ENCODE measurements around the gene TBC1D22B. TPM values are rescaled to one million over a fixed set of nuclear protein-coding genes. Genes with fewer than 3 reads are reported as not detected.

TBC1D22B gene
- total RNA-seq, 1 donor, result 6.9 TPM

- Histone ChIP-seq H4K20me1 (ENCODE audit: insufficient read depth, low read length) (peaks cover 2% of the 10 kb centered on the region), H3K79me2 (ENCODE audit: insufficient read depth, low read length) (peaks cover 70% of the 10 kb centered on the region), H3K36me3 (ENCODE audit: insufficient read depth, low read length) (peaks cover 6% of the 10 kb centered on the region), H3K4me2 (ENCODE audit: insufficient read depth, low read length) (no peak overlapping the region), H3K27ac (ENCODE audit: low read depth, low read length) (no peak overlapping the region), H3K27me3 (ENCODE audit: insufficient read depth, low read length) (no peaks in the 10 kb centered on the region), H2AFZ (ENCODE audit: low read length) (no peak overlapping the region), H3K4me3 (ENCODE audit: insufficient read depth, low read length) (no peak overlapping the region), H3K9me3 (ENCODE audit: low read depth, low read length) (no peaks in the 10 kb centered on the region), H3K4me1 (ENCODE audit: insufficient read depth, low read length) (no peaks in the 10 kb centered on the region)
- DNase-seq (ENCODE audit: insufficient read length, low spot score, missing footprints), result no peak
- no peak for TF ChIP-seq CTCF (IDR thresholded peaks at IDR 0.05; ENCODE audit: extremely low read depth, low read depth, low read length)
Observed at GRCh38 chr6:37265001-37265400, 7.4 kb downstream of the TBC1D22B start.

GRCh38 chr6:37265860-37266259, 8.3 kb downstream of the TBC1D22B start:
- Histone ChIP-seq H3K9me3 (ENCODE audit: low read depth, low read length) (no peaks in the 10 kb centered on the region), H3K4me2 (ENCODE audit: insufficient read depth, low read length) (no peak overlapping the region), H3K79me2 (ENCODE audit: insufficient read depth, low read length) (peaks cover 63% of the 10 kb centered on the region), H3K4me1 (ENCODE audit: insufficient read depth, low read length) (no peaks in the 10 kb centered on the region), H3K36me3 (ENCODE audit: insufficient read depth, low read length) (peaks cover 9% of the 10 kb centered on the region), H4K20me1 (ENCODE audit: insufficient read depth, low read length) (peaks cover 2% of the 10 kb centered on the region), H3K27me3 (ENCODE audit: insufficient read depth, low read length) (no peaks in the 10 kb centered on the region), H3K27ac (ENCODE audit: low read depth, low read length) (no peak overlapping the region), H3K4me3 (ENCODE audit: insufficient read depth, low read length) (no peak overlapping the region), H2AFZ (ENCODE audit: low read length) (no peak overlapping the region)
- TF ChIP-seq CTCF (IDR thresholded peaks at IDR 0.05; ENCODE audit: extremely low read depth, low read depth, low read length), result no peak
- DNase-seq (ENCODE audit: insufficient read length, low spot score, missing footprints), result no peak

- Histone ChIP-seq H2AFZ (ENCODE audit: low read length) (no peak overlapping the region), H3K4me1 (ENCODE audit: insufficient read depth, low read length) (no peaks in the 10 kb centered on the region), H3K4me3 (ENCODE audit: insufficient read depth, low read length) (no peak overlapping the region), H4K20me1 (ENCODE audit: insufficient read depth, low read length) (peaks cover 2% of the 10 kb centered on the region), H3K27me3 (ENCODE audit: insufficient read depth, low read length) (no peaks in the 10 kb centered on the region), H3K36me3 (ENCODE audit: insufficient read depth, low read length) (peaks cover 9% of the 10 kb centered on the region), H3K4me2 (ENCODE audit: insufficient read depth, low read length) (no peak overlapping the region), H3K79me2 (ENCODE audit: insufficient read depth, low read length) (peaks cover 54% of the 10 kb centered on the region), H3K27ac (ENCODE audit: low read depth, low read length) (no peak overlapping the region), H3K9me3 (ENCODE audit: low read depth, low read length) (no peaks in the 10 kb centered on the region)
- TF ChIP-seq CTCF (IDR thresholded peaks at IDR 0.05; ENCODE audit: extremely low read depth, low read depth, low read length), result no peak
- DNase-seq (ENCODE audit: insufficient read length, low spot score, missing footprints), result no peak
Observed at GRCh38 chr6:37269105-37269504, 11.5 kb downstream of the TBC1D22B start.

- H3K9me3 ChIP-seq (ENCODE audit: low read depth, low read length), result no peaks in the 10 kb centered on the region
- no peak for DNase-seq (ENCODE audit: insufficient read length, low spot score, missing footprints)
- peaks cover 48% of the 10 kb centered on the region for H3K79me2 ChIP-seq (ENCODE audit: insufficient read depth, low read length)
- H3K4me1 ChIP-seq (ENCODE audit: insufficient read depth, low read length), result no peaks in the 10 kb centered on the region
- no peak overlapping the region for H3K4me3 ChIP-seq (ENCODE audit: insufficient read depth, low read length)
- H2AFZ ChIP-seq (ENCODE audit: low read length), result no peak overlapping the region
- H3K27me3 ChIP-seq (ENCODE audit: insufficient read depth, low read length), result no peaks in the 10 kb centered on the region
- no peak overlapping the region for H3K27ac ChIP-seq (ENCODE audit: low read depth, low read length)
- TF ChIP-seq CTCF (IDR thresholded peaks at IDR 0.05; ENCODE audit: extremely low read depth, low read depth, low read length), result no peak
- peaks cover 9% of the 10 kb centered on the region for H3K36me3 ChIP-seq (ENCODE audit: insufficient read depth, low read length)
- no peak overlapping the region for H3K4me2 ChIP-seq (ENCODE audit: insufficient read depth, low read length)
- H4K20me1 ChIP-seq (ENCODE audit: insufficient read depth, low read length), result no peaks in the 10 kb centered on the region
Observed at GRCh38 chr6:37272834-37273566, 15.4 kb downstream of the TBC1D22B start.
